Measurements from ENCODE around the gene PKP3.

GRCh38 chr11:358129-358800, 35.7 kb upstream of the PKP3 start:
- TF ChIP-seq EZH2 (IDR thresholded peaks at IDR 0.05) (no peak), POLR2AphosphoS5 (IDR thresholded peaks at IDR 0.05; ENCODE audit: borderline replicate concordance, low read depth, low read length) (no peak), FOXP2 (optimal IDR thresholded peaks at IDR 0.05; ENCODE audit: control extremely low read depth, extremely low read length, insufficient read depth) (no peak)
